ENCODE results near the gene GPR152.

DNA sequence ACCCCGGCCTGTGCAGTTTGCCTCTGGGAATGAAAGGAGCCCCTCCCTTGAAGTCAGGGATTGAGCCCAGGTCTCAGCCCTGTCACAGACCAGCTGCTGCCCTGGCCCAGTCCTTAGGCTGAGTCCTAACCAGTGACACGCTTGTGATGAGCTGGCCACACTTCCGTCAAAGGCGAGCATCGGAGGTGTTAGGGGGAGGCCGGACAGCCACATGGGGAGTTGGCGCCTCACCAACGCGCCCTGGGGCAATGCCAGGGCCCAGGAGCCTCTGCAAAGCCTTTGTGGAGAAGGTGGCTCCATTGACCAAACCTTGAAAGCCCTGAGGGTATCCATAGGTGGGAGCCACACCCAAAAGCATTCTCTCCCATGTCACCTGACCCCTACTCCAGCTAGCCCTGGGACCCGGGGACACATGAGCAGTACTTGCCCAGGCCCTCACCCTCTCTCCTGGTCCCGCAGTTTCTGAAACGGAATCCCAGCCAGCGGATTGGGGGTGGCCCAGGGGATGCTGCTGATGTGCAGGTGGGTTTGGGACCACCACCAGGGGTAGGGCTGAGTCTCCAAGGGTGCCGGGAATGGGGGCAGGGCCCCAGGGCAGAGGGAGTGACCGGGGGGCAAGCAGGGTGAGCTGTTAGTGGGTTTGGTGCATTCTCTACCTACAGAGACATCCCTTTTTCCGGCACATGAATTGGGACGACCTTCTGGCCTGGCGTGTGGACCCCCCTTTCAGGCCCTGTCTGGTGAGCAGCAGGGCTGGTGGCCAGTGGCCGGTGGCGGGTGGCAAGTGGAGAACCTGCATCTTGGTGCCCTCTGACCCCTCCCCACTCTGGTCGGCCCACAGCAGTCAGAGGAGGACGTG, 18.8 kb downstream of the GPR152 start:
- TF ChIP-seq CTCF (IDR thresholded peaks at IDR 0.05) (no peak), POLR2A (IDR thresholded peaks at IDR 0.05) (no peak), EP300 (IDR thresholded peaks at IDR 0.05) (no peak)
